GM12878 (cell line): ENCODE results near the gene AKNA. TPM values are rescaled to one million over a fixed set of nuclear protein-coding genes. Genes with fewer than 3 reads are reported as not detected.

Experiments used
- BCLAF1 ChIP-seq: fragments of 450-650 bp; IDR thresholded peaks from 2 replicates; pipeline ENCODE4 v1.6.1; 2017; ENCODE audit warnings: antibody characterized with exemption, mild to moderate bottlenecking, moderate library complexity
- BMI1 ChIP-seq: fragments of 450-650 bp; IDR thresholded peaks from 2 replicates; pipeline ENCODE4 v1.6.1; 2016; ENCODE audit warnings: mild to moderate bottlenecking, moderate library complexity, borderline replicate concordance
- CBX3 ChIP-seq: fragments of 200-600 bp; sonication (generic); IDR thresholded peaks from 2 replicates; pipeline ENCODE4 v1.6.1; 2016; ENCODE audit warnings: low read depth, borderline replicate concordance
- CBX5 ChIP-seq: sonication (generic); IDR thresholded peaks from 2 replicates; pipeline ENCODE4 v1.6.1; 2016; ENCODE audit warnings: low read depth, moderate library complexity, mild to moderate bottlenecking, inconsistent platforms
- CHD4 ChIP-seq: fragments of 200-600 bp; sonication (generic); IDR thresholded peaks from 2 replicates; pipeline ENCODE4 v1.6.1; 2016; ENCODE audit warnings: mild to moderate bottlenecking
- CTCF ChIP-seq, 3 experiments: IDR thresholded peaks in 2 of 3; conservative IDR thresholded peaks in 1 of 3; 2 replicates each; pipeline ENCODE4 v1.5.1; 2011; ENCODE audit warnings: low read depth in 3 of 3, low read length in 3 of 3, mild to moderate bottlenecking in 3 of 3, control low read depth in 2 of 3, moderate library complexity in 2 of 3, inconsistent platforms in 1 of 3, mixed read lengths in 1 of 3; ENCODE audit not compliant: control insufficient read depth in 2 of 3, insufficient read depth in 1 of 3; ENCODE audit errors: extremely low read depth in 1 of 3
- HDAC2 ChIP-seq: fragments of 200-600 bp; sonication (generic); IDR thresholded peaks from 2 replicates; pipeline ENCODE4 v1.6.1; 2017
- IKZF2 ChIP-seq, 2 experiments: fragments of 450-650 bp; IDR thresholded peaks; 2 replicates each; pipeline ENCODE4 v1.6.1; 2017; ENCODE audit warnings: mild to moderate bottlenecking in 2 of 2, moderate library complexity in 2 of 2
- MYC ChIP-seq: IDR thresholded peaks from 2 replicates; pipeline ENCODE4 v1.6.1; 2011; ENCODE audit warnings: mild to moderate bottlenecking, low read length, moderate library complexity, inconsistent platforms; ENCODE audit not compliant: insufficient read depth, insufficient replicate concordance, insufficient read length, severe bottlenecking
- POLR2A ChIP-seq: IDR thresholded peaks from 2 replicates; pipeline ENCODE4 v1.6.1; 2011; ENCODE audit warnings: low read depth, mild to moderate bottlenecking, low read length
- PRDM15 ChIP-seq: fragments of 450-650 bp; formaldehyde crosslinking; IDR thresholded peaks from 2 replicates; pipeline ENCODE4 v1.4.0; 2020; ENCODE audit warnings: mild to moderate bottlenecking, moderate library complexity
- RAD21 ChIP-seq: IDR thresholded peaks from 2 replicates; pipeline ENCODE4 v1.6.1; 2011; ENCODE audit warnings: mild to moderate bottlenecking, low read depth, low read length, moderate library complexity; ENCODE audit not compliant: insufficient read depth
- RUNX3 ChIP-seq: IDR thresholded peaks from 2 replicates; pipeline ENCODE4 v1.6.1; 2012; ENCODE audit warnings: low read length, inconsistent platforms
- SRF ChIP-seq, 2 experiments: IDR thresholded peaks; 2 replicates each; pipeline ENCODE4 v1.6.1; 2011; ENCODE audit warnings: low read depth in 2 of 2, low read length in 2 of 2, mild to moderate bottlenecking in 1 of 2, moderate library complexity in 1 of 2
- YY1 ChIP-seq: IDR thresholded peaks from 2 replicates; pipeline ENCODE4 v1.6.1; 2011; ENCODE audit warnings: low read depth, mild to moderate bottlenecking, low read length
- ZNF24 ChIP-seq: fragments of 450-650 bp; IDR thresholded peaks from 2 replicates; pipeline ENCODE4 v1.6.1; 2017; ENCODE audit warnings: antibody characterized with exemption, mild to moderate bottlenecking
- ZNF687 ChIP-seq: fragments of 450-650 bp; IDR thresholded peaks from 2 replicates; pipeline ENCODE4 v1.6.1; 2017; ENCODE audit warnings: mild to moderate bottlenecking, moderate library complexity
- ZZZ3 ChIP-seq: IDR thresholded peaks from 2 replicates; pipeline ENCODE4 v1.6.1; 2011; ENCODE audit warnings: low read depth; ENCODE audit not compliant: control insufficient read depth, insufficient read length
- polyA plus RNA-seq, 11 experiments: library from polyadenylated mRNA; depleted of rRNA in 4 of 11; unstranded in 6 of 11; stranded (reverse) in 5 of 11; fragments of >200 nt; fragmentation: Nextera tagmentation in 4 of 11; fragmentation: Illumina TruSeq in 1 of 11; extraction: Ambion mirVana in 4 of 11; extraction: Trizol in 1 of 11; gene quantifications; 1 replicate in 1 of 11; 2 replicates in 10 of 11; pipeline versions ENCODE4 v1.2.1 to v1.2.3, GENCODE V29; 2011 to 2016; ENCODE audit warnings: inconsistent platforms in 2 of 11, missing spikeins in 2 of 11, low read depth in 1 of 11
- total RNA-seq, 4 experiments: library from RNA; depleted of rRNA in 3 of 4; stranded (reverse); fragments of >200 nt in 3 of 4; fragmentation: Illumina TruSeq in 1 of 4; extraction: Trizol in 1 of 4; gene quantifications; 2 replicates each; pipeline versions ENCODE4 v1.2.1 to v1.2.3, GENCODE V29; 2013 to 2021

AKNA gene
- total and polyA plus RNA-seq, 10 of the 15 experiments (the other 5 are each of a cell fraction or from before 2014, with no cell fraction given), result 1.6 to 132 (median 35.3) TPM

- no peak for TF ChIP-seq ZNF687
- TF ChIP-seq CHD4, result no peak
- TF ChIP-seq PRDM15, result no peak
- TF ChIP-seq IKZF2 (IDR thresholded peaks at IDR 0.05), result no peak
- no peak for TF ChIP-seq ZZZ3
- no peak for TF ChIP-seq RUNX3
- no peak for TF ChIP-seq CBX5
- no peak for TF ChIP-seq HDAC2
- TF ChIP-seq POLR2A, result no peak
- peak; percentile 76 to 93 (median 84) for TF ChIP-seq CTCF (IDR thresholded peaks at IDR 0.05 in 2 of 3, conservative IDR thresholded peaks at IDR 0.05 in 1 of 3; ENCODE audit: control insufficient read depth in 2 of 3, extremely low read depth in 1 of 3, insufficient read depth in 1 of 3, low read depth in 3 of 3, low read length in 3 of 3)
- peak; percentile 91 for TF ChIP-seq RAD21
- no peak for TF ChIP-seq BMI1
- no peak for TF ChIP-seq MYC
- TF ChIP-seq CBX3, result no peak
- TF ChIP-seq ZNF24, result no peak
- no peak for TF ChIP-seq SRF (IDR thresholded peaks at IDR 0.05; ENCODE audit: low read depth in 2 of 2, low read length in 2 of 2)
- peak; percentile 71; the same call in 1 of the 2 replicates for TF ChIP-seq YY1
- no peak for TF ChIP-seq BCLAF1
These were observed 17.7 kb upstream of the AKNA start (continued) for GRCh38 chr9:114405294-114406034.
